ENCODE results near the gene PLEKHG7.
A peak's percentile ranks its signal among the peaks of the same experiment; 100 is the strongest.
"Not testable (repeated sequence)": the region's sequence is repeated elsewhere in the genome, so short reads cannot be mapped to it uniquely, and the experiment has no call there.

Gene PLEKHG7

DNA sequence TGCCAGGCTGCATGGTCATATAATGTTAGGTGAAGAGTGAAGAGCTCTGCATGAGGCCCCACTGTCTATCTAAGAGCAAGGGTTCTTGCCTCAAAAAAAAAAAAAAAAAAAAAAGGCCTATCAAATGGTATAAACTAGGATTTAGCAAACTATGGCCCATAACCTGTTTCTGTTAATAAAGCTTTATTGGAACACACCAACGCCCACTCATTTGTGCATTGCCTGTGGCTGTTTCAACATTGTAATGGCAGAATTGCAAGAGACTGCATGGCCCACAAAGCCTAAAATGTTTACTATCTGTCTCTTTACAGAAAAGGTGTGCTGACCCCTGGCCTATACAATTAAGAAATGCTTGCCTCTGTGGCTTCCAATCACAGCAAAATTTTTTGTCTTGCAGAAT lies 12.8 kb downstream of the PLEKHG7 start:
- DNase-seq: no peak

DNA sequence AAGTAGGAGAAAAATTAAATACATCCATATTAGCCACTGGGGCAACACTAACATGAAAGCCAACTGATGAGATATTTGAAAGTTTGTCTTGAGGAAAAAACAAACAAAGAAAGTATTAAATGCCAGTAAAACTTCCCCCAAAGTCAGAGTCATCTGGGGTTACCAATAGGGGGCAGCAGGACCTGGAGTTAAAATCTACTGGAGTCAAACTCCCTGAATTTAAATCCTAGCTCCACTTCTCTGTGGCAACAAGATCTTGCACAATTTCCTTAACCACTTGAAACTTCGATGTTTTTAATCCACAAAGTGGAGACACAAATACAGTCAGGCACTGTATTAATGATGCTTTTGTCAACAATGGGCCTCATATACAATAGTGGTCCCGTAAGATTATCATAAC lies 14.4 kb downstream of the PLEKHG7 start:
- DNase-seq: peak; percentile 34

DNA sequence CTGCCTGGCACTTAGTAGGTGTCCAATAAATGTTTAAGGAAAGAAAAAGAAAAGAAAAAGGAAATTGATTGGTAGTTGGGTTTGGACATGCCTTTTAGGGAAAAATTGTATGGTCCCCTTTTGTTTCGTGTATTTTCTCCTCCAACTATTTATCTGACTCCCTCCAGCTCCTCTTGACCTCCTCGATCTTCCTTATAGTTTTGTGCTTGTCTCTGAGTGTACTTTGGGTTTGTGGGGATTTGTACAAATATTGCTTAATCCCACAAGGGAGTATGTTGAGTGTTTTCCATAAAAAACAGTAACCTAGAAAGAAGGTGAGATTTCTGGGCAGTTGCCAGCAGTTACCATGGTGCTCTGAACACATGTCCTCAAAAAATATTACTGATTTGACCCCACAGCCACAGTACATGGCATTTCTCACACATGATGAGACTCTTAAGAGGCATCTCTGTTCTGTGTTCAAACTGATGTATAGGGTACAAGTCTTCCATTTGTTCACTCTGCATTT lies 15.7 kb downstream of the PLEKHG7 start:
- DNase-seq: no peak

DNA sequence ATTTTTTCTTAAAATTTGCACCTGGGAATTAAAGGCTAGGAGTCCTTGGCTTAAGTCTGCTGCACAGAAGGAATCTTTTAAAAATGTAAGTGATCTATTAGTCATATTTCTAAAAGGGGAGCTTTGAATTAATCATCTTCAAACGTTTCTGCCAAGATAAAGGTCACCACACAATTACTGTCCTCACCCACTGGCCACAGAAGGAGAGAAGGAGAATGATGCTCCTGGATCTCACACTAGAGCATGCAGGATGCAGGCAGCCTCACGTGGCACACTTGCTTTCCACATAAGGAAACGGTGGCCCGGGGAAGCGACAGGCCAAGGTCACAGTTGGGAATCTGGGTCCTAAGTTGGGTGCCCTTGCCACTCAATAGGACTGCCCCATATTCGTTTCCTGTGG lies 16.9 kb downstream of the PLEKHG7 start:
- DNase-seq: no peak

DNA sequence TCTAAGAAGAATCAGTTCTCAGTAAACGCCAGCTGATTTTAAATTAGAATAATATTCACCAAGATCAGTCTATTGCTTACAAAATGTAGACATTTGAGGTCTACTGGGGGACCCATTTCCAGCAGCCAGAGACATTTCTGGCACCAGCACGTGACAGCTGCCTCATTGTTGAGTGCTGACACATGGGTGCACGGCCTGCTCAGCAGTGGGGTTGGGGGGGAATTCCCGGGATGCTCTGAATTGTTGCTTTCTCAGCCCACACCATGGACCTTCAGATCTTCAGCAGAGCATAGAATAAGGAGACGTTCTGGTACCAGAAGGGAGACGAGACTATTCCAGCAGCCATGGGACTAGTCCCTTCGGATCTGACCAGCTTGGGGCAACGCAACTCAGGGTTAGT lies 18.3 kb downstream of the PLEKHG7 start:
- DNase-seq: no peak

DNA sequence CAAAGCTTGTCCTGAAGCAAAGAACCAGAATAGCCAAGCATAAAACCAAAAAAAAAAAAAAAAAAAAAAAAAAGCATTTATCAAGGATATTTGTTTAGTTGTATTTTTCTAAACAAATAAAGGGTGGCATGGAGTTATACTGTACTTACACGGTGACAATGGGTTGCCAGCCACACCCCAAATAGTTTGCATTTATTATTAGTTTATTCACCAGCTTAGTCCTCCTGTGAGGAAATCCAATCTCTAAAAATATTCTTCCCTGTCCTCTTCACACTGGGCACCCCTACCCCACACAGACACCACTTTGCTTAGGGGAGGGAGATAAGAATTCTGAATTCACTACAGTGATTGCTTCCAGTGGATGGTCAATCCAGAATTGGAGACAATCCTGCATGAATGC lies 18.9 kb downstream of the PLEKHG7 start:
- DNase-seq: no peak

DNA sequence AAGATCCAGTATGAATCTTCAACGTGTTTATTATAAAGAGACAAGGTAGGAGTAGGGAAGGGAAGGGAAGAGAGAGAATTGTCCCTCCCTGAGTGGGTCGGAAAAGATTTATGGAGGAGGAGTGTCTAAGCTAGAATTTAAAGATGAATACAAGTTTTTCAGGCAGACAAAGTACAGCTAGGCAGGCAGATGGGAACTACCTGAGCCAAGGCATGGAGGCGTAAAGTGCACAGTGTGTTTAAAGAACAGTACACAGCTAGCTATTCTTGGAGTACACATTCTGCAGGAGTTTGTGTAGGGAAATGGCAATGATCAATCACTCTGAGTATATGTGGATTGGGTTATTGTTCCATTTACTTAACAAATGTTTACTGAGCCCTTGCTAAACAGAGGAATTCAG lies 20.1 kb downstream of the PLEKHG7 start:
- DNase-seq: no peak

DNA sequence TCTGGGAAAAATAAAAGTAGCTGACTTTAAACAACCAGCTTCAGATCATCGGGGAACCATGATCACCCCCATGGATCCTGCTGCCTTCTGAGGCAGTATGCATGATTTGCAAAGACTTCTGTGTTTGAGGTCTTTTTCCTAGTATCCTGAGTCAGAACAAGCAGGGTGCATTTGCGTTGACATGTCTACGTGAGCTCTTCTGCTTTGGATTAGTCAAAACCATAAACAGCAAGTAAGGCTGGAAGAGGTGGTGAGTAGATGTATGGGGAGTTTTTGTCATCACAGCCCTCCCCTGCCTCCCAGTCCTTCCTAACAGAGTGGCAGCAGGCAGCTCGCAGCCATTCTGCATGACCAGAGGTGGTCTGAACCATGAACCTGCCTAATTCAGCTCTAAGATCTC lies 24.1 kb downstream of the PLEKHG7 start:
- DNase-seq: no peak

DNA sequence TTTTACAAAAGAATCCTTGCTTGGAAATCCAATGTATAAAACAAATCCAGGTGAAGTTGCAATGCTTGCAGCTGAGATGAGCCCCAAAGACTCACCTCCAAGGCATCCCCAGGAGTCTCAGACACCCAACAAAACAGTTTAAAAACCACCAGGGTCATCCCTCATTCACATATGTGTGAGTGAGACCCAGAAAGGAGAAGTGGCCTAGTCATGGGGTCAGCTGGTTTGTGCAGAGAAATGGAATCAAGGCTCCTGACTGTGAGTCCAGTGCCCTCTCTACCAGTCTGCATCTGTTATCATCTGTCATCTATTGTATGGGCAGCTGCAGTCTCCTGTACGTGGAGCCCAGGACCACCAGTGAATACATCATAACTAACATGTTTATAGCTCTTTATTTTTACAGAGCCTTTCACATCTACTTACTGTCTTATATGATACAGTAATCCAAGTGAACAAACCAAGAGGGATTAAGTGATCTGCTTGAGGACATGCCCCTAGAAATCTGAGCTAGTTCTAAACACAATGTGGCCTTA lies 27.1 kb downstream of the PLEKHG7 start:
- peak; percentile 89 for DNase-seq

DNA sequence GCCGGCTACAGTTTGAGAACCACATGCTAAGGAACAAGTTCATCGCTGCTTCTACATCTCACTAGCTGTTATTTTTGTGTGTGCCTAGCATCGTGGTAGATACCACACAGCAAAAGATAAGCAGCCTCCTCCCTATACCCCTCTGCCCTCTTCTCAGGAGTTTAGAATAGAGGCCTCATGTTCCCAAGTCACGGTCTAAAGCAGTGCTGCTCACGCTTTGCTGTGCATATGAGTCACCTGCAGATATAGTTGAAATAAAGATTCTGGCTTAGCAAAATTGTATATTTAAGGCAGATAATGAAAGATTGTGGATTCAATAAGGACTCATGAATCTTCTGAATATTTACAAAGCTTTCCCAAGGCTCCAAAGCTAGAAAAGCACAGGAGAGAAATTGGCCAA lies 28.0 kb downstream of the PLEKHG7 start:
- DNase-seq: peak; percentile 45

DNA sequence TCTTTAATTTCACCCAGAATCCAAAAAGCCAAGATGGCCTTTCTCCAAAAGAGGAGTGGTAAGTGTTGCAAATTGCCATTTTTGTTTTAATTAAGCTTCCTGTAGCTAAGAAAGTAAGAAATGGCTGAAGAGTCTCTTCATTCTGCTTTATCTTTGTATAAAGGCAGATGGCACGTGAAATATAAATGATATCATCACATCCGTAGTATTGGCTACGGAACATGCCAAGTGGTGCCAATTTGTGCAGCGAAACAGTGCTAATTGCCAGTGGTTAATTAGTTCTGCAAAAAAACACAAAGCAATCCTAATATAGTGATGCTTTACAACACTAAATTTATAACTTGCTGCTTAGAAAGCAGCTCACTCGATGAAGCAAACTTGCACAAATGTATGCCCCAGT lies 29.4 kb downstream of the PLEKHG7 start:
- DNase-seq: no peak

DNA sequence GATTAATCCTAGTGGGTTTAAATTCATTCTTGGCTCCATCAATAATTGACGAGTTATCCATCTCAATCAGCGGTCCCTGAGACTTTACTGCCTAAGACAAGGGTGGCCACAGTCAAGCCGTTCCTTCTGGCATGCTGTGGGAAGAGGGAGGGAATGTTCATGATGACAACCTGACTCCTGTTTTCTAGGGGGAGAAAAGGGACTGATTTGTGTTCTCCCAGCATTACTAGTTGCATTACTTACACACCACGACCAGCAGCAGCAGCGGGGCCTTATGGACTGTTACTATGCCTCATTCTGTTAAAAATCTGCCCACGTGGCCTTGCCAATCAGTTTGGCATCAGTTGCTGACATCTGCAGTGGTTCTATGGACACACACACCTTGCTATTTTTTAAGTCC lies 29.9 kb downstream of the PLEKHG7 start:
- peak; percentile 33 for DNase-seq

DNA sequence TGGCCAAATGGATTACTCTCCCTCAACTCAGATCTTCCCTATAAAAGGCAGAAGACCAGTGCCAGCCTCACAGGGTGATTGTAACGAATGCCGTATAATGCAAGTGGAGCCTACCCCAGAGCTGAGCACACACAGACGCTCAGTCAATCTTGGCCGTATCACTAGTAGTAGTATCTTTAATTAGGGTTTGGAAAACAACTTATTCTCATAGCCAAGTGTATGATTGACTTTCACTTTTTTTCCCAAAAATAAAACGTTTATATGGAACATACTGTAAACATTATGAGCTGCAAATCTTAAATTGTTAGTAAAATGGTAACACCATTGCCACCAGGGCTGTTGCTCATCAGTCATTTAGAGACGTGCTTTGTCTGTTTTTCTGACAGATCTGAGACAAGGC lies 30.4 kb downstream of the PLEKHG7 start:
- DNase-seq: no peak

DNA sequence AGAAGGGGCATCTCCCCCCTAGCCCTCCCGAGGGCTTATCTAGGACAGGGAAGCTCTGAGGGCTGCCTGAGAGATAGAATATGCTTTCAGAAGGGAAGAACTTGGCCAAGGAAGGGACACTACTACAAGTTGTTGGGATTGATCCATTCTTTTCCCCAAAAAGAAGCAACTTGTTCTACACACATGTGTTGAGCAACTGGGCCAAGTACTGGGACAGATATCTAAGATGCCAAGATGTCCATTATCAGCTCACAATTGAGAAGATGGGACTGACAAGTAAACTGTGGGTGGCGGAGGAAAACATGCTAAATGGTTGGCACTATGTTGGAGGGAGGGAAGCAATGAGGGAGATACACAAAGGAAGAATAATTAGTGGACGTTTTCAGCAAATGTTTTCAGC lies 30.9 kb downstream of the PLEKHG7 start:
- DNase-seq: no peak

DNA sequence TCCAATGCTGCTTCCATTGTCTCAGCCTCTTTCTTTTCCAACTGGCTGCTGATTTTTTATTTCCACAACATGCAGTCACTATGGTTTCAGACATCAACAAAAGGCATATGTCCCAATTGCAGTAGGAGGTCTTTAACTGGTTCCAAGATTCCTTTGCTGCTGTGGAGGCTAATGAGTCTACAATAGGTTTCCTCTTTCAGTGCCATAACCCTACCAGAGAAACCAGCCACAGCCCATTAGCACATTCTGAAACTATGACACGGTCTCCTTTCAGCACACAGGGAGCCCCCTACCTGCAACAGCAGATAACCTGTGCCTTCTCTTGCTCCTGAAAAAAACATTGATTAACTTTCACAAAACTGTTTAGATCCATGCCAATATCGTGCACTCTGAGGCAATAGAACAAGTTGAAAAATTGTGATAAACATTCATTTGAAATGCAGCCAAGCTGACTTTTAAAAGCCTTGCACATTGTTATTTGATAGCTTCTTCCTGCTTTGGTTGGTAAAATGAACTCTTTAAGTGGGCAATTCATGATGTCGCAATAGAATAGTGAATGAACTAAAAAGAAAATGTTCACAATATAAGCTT lies 32.4 kb downstream of the PLEKHG7 start:
- no peak for DNase-seq

DNA sequence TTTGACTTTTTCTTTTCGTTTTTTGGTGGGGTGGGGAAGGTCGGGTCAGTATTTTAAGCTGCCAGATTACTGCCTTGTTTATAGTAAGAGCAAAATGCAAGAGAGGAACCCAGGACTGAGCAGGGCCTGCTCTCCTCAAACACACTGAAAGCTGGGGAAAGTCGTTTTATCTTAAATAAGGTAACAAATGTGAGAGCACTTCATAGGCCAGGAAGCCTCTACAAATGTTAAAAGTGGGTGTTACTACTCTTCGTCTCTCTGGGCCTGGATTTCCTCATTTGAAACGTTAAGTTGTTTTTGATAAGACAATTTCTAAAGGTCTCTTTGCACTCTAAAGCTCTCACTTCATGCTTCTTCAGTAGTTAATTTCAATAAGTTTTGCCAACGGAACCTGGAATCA lies 33.8 kb downstream of the PLEKHG7 start:
- no peak for DNase-seq

DNA sequence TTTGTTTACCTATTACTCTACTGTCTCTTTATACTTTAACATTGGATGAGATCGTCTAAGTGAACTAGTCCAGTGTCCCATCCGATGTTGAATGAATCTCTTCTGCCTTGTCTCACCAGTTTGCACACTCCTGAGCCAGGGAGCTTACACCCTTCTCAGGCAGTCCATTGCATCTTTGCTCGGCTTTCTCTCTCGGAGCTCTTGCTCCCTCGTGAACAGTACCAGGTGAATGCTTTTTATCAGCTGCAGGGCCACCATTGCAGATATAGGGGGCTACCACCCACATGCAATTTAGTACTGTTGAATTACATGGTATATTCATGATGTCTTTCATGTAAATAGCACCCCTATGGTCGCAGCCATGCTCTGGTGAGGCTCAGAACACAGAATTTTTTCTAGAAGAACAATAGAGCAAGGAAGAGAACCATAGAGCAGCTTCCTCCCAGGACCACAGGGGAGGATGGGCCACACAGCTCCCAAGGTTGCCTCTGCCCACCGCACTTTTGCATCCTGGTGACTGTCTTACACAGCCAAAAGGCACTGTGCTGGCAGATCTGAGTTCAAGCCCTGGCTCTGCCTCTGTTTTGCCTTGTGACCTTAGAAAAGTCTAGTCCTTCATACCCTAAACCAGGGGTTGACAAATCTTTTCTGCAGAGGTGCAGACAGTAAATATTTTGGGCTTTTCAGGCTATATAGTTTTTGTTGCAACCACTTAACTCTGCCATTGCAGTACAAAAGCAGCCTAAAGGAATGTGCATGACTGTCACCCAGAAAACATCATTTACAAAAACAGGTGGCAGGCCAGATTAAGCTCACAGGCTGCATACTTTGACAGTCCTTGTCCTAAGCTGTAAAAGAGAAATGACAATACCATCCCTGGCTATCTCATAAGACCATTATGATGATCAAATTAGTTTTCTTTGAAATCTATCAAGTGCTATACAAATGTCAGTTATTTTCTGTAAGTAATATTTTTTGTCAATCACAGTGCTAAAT lies 35.4 kb downstream of the PLEKHG7 start:
- DNase-seq: peak; percentile 41

DNA sequence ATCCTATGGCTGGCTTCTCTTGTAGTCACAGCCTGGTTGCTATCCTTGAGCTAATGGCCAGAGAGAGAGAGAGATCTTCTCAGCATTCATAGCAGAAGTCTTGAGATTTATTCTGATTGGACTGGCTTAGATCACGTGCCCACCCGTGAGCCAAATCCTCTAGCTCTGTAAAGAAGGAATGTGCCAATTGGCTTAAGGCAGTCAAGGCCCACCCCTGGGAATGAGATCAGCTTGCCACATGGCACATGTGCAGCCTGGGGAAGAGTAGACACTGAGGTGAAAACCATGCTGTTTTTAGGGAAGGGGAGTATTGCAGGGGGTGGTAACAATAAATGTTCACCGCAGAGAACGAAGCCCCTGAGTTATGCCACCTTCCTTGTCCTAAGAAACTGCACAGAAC lies 36.3 kb downstream of the PLEKHG7 start:
- peak; percentile 86 for DNase-seq

DNA sequence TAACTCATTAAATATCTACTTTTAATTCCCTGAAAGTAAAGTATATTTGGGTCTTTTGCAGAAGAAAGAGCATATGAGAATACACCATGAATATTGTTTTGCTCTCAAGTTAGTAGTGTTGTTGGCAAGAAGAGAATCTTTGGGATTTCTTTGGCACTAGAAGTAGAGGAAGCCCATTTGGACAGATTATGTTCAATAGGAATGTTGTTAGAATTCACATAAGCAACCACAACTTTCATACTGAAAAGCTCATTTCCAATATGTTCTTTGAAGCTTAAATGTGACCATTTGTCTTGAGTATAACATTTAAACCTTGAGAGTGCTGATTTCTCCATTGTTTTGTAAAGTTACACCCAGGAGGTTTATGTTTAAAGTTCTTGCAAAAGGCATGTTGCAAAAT lies 37.6 kb downstream of the PLEKHG7 start:
- DNase-seq: no peak

DNA sequence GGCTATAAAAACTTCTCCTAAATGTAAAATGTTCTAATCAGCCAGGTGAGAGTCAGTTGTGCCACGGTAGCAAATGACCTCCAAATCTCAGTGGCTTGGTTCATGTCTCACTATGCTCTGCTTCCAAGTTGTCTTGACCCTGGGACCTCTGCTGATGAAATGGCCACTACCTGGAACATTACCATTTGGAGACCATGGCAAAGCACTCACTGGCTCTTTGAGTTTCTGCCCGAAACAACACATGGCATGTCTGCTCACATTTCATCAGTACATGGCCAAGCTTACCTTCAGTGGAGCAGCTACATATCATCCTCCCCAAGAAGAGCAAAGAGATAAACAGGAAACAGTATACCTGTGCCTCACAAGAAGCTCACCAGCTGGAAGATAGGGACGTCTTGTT lies 40.2 kb downstream of the PLEKHG7 start:
- DNase-seq: no peak

DNA sequence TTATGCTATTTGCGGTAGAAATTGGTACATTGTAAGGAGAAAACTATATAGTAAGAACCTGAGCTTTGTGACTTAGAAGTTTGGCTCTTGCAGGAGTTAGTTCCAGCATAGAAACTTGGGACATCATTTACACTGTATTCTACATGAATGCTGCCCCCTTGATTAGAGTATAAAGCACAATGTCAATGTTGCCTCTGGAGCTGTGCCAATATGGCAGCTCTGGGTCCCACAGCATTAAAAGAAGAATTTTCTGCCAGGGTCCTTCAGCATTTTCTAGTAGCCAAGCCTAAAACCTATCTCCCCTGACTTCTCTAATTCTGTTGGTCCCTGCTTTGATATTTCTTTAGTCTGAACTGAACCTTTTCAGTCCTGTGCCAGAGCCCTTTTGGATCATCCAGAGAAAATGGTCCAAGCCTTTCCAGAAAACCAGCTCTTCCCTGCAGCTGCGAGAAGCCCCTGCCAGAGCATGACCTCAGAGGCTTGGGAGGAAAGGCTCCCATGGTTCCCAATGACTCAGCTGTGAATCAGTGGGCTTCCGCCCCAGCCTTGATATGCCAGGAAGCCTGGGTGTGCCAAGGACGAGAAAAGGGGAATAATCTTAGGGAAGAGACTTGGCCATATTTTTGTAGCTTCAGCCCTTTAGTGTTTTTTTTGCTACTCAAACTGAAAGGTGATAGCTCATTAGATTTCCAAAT lies 43.2 kb downstream of the PLEKHG7 start:
- DNase-seq: no peak

DNA sequence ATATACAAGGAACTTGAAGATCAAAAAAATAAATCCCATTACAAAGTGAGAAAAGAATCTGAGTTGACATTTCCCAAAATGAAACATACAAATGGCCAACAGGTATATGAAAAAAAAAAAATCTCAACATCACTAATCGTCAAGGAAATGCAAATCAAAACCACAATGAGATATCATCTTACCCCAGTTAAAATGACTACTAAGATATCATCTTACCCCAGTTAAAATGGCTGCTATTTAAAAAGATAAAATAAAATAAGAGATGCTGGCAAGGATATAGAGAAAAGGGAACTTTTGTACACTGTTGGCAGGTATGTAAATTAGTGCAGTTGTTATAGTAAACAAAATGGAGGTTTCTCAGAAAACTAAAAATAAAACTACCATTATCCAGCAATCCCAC lies 44.4 kb downstream of the PLEKHG7 start:
- DNase-seq: no peak

DNA sequence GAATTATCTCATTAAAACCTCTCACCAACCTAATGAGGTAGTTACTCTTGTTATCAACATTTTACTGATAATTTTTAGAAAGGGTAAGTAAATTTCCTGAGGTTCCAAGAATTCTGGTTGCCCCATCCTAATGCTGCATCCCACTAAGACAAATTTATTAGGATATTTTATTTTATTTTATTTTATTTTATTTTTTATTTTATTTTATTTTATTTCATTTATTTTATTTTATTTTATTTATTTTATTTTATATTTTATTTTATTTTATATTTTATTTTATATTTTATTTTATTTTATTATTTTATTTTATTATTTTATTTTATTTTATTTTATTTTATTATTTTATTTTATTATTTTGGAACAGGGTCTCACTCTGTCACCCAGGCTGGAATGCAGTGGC lies 46.9 kb downstream of the PLEKHG7 start:
- DNase-seq: not testable (repeated sequence)
